GM12878 (cell line): ENCODE data around the gene FBXL22.

Source experiments
- CTCF ChIP-seq, 3 experiments: IDR thresholded peaks in 2 of 3; conservative IDR thresholded peaks in 1 of 3; 2 replicates each; pipeline ENCODE4 v1.5.1; 2011; ENCODE audit warnings: low read depth in 3 of 3, low read length in 3 of 3, mild to moderate bottlenecking in 3 of 3, control low read depth in 2 of 3, moderate library complexity in 2 of 3, inconsistent platforms in 1 of 3, mixed read lengths in 1 of 3; ENCODE audit not compliant: control insufficient read depth in 2 of 3, insufficient read depth in 1 of 3; ENCODE audit errors: extremely low read depth in 1 of 3
- EP300 ChIP-seq, 2 experiments: fragments of 150-350 bp in 1 of 2; IDR thresholded peaks; 2 replicates each; pipeline ENCODE4 v1.6.1; 2011 to 2012; ENCODE audit warnings: low read depth in 2 of 2, low read length in 2 of 2, borderline replicate concordance in 1 of 2, improper control_type of control experiment in 1 of 2, inconsistent platforms in 1 of 2; ENCODE audit not compliant: control insufficient read depth in 1 of 2
- EZH2 ChIP-seq: IDR thresholded peaks from 2 replicates; pipeline ENCODE4 v1.6.1; 2012; ENCODE audit warnings: low read depth, mild to moderate bottlenecking, control low read depth, inconsistent platforms, low read length, borderline replicate concordance; ENCODE audit not compliant: control insufficient read depth
- SP1 ChIP-seq: IDR thresholded peaks from one replicate; pipeline ENCODE4 v1.6.1; 2011; ENCODE audit warnings: low read depth, low read length
- SPI1 ChIP-seq: IDR thresholded peaks from 2 replicates; pipeline ENCODE4 v1.6.1; 2011; ENCODE audit warnings: low read depth, mild to moderate bottlenecking, low read length, moderate library complexity, borderline replicate concordance; ENCODE audit not compliant: insufficient read depth

DNA sequence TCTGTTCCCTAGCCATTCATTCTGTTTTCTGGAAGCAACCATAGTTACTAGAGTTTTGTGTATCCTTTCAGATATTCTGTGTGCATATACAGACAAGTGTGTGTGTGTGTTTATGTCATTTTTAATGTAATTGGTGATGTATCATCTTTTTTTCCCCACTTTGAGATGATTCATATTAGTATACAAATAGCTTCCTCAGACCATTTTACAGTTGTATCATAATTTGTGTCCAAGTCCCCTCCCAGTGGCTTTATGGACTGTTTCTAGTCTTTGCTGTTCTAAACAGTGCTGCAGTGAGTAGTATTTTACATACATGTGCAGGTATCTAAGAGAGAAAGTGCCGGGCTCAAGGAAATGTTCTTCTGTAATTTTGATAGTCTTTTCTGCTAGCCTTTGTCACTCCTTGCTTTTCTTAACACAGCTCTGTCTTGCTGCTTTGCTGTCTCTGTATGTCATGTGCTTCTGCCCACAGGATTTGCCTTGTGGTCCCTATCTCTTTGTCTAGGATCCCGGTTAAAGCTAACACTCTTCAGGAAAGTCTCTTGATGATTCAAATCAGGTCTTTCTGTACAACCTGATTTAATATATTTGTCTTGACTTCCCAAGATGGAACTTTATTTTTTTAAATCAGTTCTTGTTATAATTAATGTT is 31.5 kb upstream of the FBXL22 start:
- TF ChIP-seq SPI1 (no peak), CTCF (IDR thresholded peaks at IDR 0.05 in 2 of 3, conservative IDR thresholded peaks at IDR 0.05 in 1 of 3; ENCODE audit: control insufficient read depth in 2 of 3, extremely low read depth in 1 of 3, insufficient read depth in 1 of 3, low read depth in 3 of 3, low read length in 3 of 3) (no peak), SP1 (no peak), EZH2 (no peak), EP300 (IDR thresholded peaks at IDR 0.05; ENCODE audit: borderline replicate concordance in 1 of 2, control insufficient read depth in 1 of 2, low read depth in 2 of 2, low read length in 2 of 2) (no peak)
